Prostate gland (tissue), 2 donors: Measurements from ENCODE around the gene AP3D1.

Source experiments
- POLR2A ChIP-seq: fragments of 450-650 bp; IDR thresholded peaks from one replicate; pipeline ENCODE4 v1.6.1; 2016; ENCODE audit warnings: antibody characterized with exemption, mild to moderate bottlenecking
- POLR2AphosphoS5 ChIP-seq: sonication (generic); formaldehyde crosslinking; IDR thresholded peaks from one replicate; pipeline ENCODE4 v1.6.1; 2017; ENCODE audit warnings: antibody characterized with exemption
- TF ChIP-seq, protein P1 (sequence below), 4 experiments: fragments of 200-600 bp in 2 of 4; fragments of 450-650 bp in 2 of 4; sonication (generic) in 2 of 4; IDR thresholded peaks; 1 replicate in 3 of 4; 2 replicates in 1 of 4; pipeline ENCODE4 v1.5.1; 2016 to 2019; ENCODE audit warnings: antibody characterized with exemption in 4 of 4, mild to moderate bottlenecking in 2 of 4, moderate library complexity in 2 of 4

DNA sequence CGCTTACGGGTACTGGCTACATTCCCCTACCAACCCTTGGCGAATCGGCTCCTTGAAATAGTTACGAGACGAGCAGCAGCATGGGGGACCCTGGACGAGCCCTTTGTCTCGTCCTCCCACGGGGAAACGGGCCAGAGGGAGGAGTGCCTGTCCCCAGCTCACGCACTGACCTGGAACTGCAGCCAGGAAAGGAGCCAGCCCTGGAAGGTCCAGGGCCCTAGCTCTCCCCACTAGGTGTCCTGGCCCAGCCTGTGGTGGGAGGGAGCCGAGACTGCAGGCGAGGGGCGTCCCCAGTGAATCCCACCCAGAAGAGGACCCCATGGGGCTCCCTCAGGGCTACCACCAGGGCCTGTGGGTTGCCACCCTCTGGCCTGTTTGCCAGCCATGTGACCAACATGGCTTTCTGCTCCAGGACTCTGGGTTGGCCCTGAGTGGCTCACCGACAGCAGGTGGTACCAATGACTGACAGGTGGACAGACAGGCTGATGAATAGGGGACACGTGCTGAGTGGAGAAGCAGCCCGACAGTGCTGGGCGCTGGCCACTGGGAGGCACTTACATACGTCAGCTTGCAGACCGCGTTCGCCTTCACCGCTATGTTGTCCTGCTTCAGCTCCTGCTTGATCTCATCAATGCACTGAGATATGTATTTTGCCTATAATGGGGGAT is 13.2 kb downstream of the AP3D1 start:
- TF ChIP-seq, protein P1, sequence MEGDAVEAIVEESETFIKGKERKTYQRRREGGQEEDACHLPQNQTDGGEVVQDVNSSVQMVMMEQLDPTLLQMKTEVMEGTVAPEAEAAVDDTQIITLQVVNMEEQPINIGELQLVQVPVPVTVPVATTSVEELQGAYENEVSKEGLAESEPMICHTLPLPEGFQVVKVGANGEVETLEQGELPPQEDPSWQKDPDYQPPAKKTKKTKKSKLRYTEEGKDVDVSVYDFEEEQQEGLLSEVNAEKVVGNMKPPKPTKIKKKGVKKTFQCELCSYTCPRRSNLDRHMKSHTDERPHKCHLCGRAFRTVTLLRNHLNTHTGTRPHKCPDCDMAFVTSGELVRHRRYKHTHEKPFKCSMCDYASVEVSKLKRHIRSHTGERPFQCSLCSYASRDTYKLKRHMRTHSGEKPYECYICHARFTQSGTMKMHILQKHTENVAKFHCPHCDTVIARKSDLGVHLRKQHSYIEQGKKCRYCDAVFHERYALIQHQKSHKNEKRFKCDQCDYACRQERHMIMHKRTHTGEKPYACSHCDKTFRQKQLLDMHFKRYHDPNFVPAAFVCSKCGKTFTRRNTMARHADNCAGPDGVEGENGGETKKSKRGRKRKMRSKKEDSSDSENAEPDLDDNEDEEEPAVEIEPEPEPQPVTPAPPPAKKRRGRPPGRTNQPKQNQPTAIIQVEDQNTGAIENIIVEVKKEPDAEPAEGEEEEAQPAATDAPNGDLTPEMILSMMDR (IDR thresholded peaks at IDR 0.05) = no peak
- no peak for TF ChIP-seq POLR2A
- no peak for TF ChIP-seq POLR2AphosphoS5
